ENCODE measurements around the gene FLT3.

Gene FLT3

GRCh38 chr13:28001049-28001448 lies 99.3 kb downstream of the FLT3 start:
- FAIRE-seq: no peak

- FAIRE-seq: no peak
Measured at GRCh38 chr13:28000567-28000966, 99.8 kb downstream of the FLT3 start.

DNA sequence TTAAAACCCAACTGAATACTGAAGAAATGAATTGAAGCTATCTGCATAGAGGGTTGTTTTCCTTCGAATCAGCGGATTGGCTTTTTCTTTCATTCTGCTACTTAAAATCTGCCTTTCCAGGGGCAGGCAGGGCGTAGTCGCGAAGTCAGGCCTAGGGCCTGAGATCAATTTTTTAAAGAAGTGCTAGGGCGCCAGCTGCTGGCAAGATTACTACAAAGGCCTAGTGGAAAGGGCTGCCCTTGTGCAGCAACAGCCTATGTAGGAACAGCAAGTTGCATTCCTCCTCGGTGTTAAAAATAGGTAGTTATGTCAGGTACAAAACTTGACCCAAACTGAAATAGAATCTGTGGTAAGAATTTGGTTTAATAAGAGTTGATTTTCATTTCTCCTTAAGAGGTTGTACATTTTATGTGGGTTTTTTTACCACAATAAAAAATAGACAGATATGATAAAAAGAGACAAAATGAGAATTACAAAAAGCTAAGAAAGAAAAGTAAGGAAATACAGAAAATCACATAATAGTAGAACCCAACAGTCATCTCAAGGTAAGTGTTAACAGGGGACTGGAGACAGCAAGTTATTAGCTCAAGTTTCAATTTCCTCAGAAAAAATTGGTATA lies 102.4 kb downstream of the FLT3 start:
- peak; percentile 65 for FAIRE-seq

DNA sequence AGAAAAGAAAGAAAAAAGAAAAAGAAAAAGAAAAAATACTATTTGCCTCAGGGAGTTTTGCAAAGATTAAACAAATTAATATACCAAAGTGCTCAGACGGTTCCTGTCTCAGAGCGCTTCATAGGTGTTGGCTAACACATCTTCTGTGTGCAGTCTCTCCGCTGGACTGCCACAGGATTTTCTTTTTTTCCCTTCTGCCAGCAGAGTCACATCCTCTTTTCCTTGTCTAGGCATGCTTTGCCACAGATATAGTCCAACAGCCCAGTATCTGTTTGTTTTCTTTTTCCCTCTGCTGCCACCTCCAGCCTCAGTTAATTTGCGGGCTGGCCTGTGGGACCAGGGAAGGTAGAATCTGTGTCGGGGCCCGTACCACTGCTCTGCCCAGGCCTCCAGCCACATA lies 108.5 kb downstream of the FLT3 start:
- no peak for FAIRE-seq

- no peak for FAIRE-seq
Measured at GRCh38 chr13:27988520-27988919, 111.9 kb downstream of the FLT3 start, which contains the start of gene URAD. URAD (minus strand) TSS chr13:27988693; CDS start chr13:27988637, 56 bp downstream.

DNA sequence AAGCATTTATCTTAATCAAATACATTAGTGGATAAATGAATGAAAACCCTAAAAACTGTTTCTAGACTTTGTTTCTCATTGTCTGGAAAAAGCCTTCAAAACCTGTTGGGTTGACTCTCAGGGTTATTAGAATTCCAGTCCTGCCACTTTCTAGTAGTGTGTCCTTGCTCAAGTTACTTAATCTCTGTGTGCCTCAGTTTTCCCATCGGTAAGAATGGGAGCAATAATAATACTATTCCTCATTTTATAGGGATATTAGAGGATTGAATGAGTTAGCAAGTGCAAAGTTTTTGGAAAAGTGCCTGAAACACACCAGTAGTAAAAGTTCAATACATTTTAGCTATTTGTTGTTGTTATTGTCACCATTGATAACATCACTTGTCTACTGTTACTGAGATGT lies 114.8 kb downstream of the FLT3 start:
- no peak for FAIRE-seq

- no peak for FAIRE-seq
Measured at GRCh38 chr13:27982361-27982760, 118.0 kb downstream of the FLT3 start.

DNA sequence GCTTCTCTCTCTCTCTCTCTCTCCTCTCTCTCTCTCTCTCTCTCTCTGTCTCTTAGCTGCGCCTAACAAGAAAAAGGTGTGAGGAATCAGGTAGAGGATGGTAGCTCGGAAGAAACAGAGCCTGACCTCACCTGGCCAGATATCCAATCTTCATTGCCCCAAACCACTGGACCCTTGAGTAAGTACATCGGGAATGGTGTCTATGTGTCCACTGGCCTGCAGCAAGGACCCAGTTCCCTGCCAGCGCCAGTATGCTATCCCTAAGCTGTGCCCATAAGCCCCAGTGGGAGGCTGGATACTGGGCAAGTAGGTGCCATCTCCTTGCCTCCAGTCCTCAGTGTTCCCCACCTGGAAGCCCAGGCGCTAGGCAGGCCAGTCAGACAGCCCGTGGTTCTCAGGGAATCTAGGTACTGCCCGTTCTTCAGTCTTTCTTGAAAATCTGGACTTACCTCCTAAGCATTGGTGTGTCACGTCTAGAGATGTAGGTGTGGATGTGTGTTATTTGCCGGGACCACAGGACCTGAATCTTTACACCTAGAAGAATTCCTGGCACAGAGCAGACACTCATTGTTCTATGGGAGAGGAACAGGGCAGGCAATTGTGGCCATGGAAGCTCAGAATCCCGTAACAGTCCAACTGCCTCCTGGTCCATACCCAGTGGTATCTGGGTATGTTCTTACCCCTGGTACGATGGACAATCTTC lies 119.2 kb downstream of the FLT3 start:
- no peak for FAIRE-seq

GRCh38 chr13:27980280-27980998 lies 119.9 kb downstream of the FLT3 start:
- no peak for FAIRE-seq

DNA sequence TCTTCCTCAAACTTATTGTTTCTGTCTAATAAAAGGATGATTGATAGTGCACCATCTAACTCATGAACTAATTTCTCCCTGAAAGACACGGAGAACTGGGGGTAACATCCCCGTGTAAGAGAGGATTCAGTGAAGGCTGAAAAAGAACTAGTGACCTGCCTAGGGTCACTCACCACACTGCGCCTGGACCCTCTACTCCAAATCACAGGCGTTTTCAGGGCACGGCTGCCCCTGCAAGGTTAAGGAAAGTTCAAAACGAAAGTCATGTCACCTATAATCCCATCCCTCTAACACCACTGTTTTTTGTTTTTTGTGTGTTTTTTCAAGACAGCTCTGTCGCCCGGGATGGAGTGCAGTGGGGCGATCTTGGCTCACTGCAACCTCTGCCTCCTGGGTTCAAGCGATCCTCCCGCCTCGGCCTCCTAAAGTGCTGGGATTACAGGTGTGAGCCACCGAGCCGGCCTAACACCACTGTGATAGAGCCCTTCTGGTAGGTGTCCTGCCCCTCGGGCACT lies 120.6 kb downstream of the FLT3 start:
- no peak for FAIRE-seq

- no peak for FAIRE-seq
Measured at GRCh38 chr13:27979001-27979643, 121.3 kb downstream of the FLT3 start.

GRCh38 chr13:27978301-27978968 lies 121.9 kb downstream of the FLT3 start:
- FAIRE-seq: no peak

DNA sequence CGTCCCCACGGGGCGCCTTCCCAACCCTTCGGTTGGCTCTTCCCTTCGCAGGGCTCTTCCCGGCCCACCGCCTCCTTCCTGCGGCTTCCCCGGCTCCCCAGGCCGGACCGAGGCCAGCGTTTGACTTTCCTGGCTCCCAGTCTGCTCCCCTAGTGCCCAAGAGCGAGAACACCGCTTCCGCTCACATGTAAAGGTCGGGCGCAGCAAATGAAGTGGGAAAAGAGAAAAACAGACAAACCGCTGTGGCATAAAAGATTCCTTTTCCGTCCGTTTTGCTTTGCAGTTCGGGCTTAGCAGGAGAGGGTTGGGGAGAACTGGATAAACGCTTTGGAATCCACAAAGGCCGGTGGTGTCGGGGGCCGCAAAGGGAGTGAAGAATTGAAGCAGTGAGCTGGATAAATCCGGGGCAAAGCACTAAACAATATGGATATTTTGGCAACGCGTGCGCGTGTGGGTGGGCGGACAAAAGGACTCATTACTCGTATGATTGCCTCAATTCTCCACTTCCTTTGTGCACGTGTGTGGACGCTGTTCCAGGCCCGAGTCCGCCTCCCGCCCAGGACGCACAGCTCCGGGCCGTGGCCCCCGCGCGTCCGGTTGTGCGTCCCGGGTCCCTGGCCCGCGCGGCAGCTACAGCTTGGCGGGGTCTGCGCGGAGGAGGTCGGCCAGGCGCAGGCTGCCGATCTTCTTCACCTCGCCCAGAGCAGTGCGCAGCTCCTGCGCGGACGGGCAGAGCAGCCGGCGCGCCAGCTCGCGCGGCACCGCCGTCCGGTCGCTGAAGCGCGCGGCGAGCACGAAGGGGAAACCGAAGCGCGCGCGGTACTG lies 122.7 kb downstream of the FLT3 start:
- FAIRE-seq: no peak

- no peak for FAIRE-seq
Measured at GRCh38 chr13:27976362-27977091, 123.8 kb downstream of the FLT3 start.

DNA sequence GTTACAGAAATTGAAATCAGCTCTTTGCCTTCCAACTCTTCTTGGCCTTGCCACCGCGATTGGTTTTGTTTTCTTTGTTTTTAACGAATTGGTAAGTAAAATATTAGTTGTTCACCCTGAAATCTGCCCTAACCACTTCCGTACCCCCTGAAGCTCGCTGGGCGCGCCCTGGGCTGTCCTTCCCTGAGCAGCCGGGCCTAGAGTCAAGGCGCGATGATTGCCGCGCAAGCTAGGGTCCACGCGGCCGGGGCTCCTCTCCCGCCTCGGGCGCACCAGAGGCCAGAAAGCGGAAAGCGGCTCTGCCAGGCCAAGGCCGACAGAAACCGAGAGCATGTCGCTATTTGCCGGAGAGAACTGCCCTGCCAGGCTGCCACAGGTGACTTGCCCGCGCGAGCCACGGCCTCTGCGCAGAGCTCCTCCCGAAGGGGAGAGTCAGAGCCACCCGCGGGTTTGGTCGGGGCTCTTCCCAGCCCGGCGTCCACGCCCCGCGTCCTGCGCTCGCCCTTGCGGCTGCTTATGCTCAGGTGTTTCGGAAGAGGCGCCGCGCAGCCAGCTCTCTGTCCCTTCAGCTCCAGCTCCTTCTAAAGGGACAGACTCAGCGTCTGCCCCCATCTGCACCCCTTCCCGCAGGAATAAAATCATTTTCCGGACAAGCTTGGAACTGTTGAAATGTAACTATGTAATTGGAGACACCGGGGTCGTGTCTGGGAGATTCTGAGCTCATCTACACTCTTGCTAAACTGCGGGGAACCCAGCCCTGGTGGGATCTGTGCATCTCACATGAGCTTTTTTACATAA lies 124.6 kb downstream of the FLT3 start:
- no peak for FAIRE-seq

DNA sequence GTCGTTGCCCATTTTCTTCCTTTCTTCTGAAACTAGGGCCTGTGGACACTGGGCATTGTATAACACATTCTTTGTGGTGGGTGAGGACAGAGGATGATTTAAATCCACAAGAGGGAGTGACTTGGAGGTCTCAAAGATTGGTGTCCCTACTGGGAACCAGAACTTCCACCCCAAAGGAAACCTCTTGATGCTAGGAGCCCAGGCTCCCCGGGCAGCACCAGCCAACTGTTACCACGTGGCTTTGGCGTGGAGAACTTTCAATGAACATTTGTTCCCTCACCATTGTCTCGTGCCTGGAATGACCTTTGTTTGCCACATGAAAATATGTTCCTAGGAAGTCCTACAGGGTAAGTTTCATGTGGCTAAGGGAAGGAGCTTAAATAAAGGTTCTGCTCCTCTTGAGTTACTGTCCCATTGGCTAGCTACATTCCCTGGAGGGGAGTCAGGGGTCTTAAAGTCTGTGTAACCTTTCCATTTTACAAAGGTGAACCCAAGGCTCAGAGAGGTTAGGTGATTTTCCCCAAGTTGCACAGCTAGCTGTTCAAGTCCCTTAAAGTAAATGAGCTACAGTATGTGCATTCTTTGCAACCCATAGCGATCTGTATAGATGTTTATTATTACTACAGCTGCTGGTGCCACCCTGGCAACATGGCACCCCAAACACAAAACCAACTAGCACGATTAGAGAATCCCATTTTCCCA lies 126.3 kb downstream of the FLT3 start:
- FAIRE-seq: no peak

GRCh38 chr13:27973291-27973690 lies 127.1 kb downstream of the FLT3 start:
- no peak for FAIRE-seq

GRCh38 chr13:27972478-27972820 lies 127.9 kb downstream of the FLT3 start:
- FAIRE-seq: no peak

DNA sequence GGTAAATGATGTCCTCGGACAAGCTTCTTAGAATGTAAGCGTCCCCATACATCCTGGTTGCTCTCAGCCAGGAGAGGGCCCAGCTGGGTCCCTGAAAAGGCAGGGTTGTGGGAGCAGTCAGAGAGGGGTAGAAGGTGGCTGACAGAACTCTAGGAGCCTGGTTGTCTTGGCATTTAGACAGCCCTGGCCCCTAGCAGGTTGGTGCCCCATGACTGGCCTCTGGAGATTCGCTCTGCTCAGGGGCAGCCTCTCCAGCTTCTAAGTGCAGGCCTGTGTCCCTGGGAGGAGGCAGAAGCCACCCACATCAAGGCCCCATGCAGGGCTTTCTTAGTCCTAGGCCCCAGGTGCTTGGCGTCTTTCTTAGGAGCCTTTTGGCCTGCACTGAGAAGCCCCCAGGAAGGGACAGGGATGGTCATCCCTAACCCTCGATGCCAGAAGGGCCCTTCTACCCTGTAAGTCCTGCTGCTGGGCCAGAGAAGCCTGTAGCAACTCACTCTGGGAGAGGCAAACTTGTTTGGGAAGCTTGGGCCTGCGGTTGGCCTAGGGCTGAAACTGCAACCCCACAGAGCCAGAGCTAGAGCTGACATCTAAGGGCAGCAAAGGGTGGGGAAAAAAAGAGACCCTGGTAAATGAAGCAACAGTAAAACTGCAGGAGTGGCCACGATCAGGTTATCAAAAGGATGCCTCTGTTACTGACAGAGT lies 128.4 kb downstream of the FLT3 start:
- no peak for FAIRE-seq

All from A204.1 (cell line).